ENCODE results near the gene RBP7. TPM values are rescaled to one million over a fixed set of nuclear protein-coding genes. Genes with fewer than 3 reads are reported as not detected.

RBP7 gene
- total and polyA plus RNA-seq, 2 of the 4 experiments (the other 2 are of a cell fraction) = 0.17 TPM; not detected in 1

- no peak overlapping the region for H2AFZ ChIP-seq (replicated peaks; ENCODE audit: low read length, poor library complexity)
- CTCF ChIA-PET = no interaction called here
Observed at GRCh38 chr1:10019561-10019960, 22.5 kb downstream of the RBP7 start.

More at GRCh38 chr1:10019561-10019960, 22.5 kb downstream of the RBP7 start:
- POLR2A ChIA-PET (ENCODE audit: unreplicated experiment) = no interaction called here
- no peak overlapping the region for H3K4ac ChIP-seq (ENCODE audit: low read depth, low read length)
- in situ Hi-C loops (cut with MboI; ENCODE audit: low sequenced_read_pairs) (no loop called here), intact Hi-C loops (cut with micrococcal nuclease) (no loop called here), dilution Hi-C loops (cut with HindIII; ENCODE audit: low sequenced_read_pairs, unreplicated experiment) (no loop called here)
- ATAC-seq (ENCODE audit: low read depth) = no peak
- TF ChIP-seq RCOR1 (IDR thresholded peaks at IDR 0.05; ENCODE audit: insufficient replicate concordance, low read length) (no peak), SMC3 (IDR thresholded peaks at IDR 0.05; ENCODE audit: low read depth, low read length) (no peak), CEBPB (IDR thresholded peaks at IDR 0.05; ENCODE audit: low read depth, low read length) (no peak), CHD1 (IDR thresholded peaks at IDR 0.05; ENCODE audit: low read depth, low read length) (no peak), NFE2L2 (IDR thresholded peaks at IDR 0.05; ENCODE audit: low read depth, low read length) (no peak), RAD21 (IDR thresholded peaks at IDR 0.05; ENCODE audit: low read length) (no peak), MAFK (IDR thresholded peaks at IDR 0.05; ENCODE audit: low read depth, low read length) (no peak), MXI1 (IDR thresholded peaks at IDR 0.05; ENCODE audit: borderline replicate concordance, low read depth, low read length) (no peak), RFX5 (IDR thresholded peaks at IDR 0.05; ENCODE audit: low read depth, low read length) (no peak), MAZ (IDR thresholded peaks at IDR 0.05; ENCODE audit: borderline replicate concordance, low read depth, low read length) (no peak), ELK1 (IDR thresholded peaks at IDR 0.05; ENCODE audit: borderline replicate concordance, low read depth, low read length) (no peak), BHLHE40 (IDR thresholded peaks at IDR 0.05; ENCODE audit: low read depth, low read length) (no peak)
- TF ChIP-seq, protein P1, sequence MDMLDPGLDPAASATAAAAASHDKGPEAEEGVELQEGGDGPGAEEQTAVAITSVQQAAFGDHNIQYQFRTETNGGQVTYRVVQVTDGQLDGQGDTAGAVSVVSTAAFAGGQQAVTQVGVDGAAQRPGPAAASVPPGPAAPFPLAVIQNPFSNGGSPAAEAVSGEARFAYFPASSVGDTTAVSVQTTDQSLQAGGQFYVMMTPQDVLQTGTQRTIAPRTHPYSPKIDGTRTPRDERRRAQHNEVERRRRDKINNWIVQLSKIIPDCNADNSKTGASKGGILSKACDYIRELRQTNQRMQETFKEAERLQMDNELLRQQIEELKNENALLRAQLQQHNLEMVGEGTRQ (IDR thresholded peaks at IDR 0.05; ENCODE audit: low read depth, low read length) = no peak
- no peak overlapping the region for H3K23ac ChIP-seq (ENCODE audit: low read depth, low read length)
- H3K9ac ChIP-seq (ENCODE audit: low read depth, low read length) = no peak overlapping the region
- no peak overlapping the region for H2BK120ac ChIP-seq (ENCODE audit: low read depth, low read length)
- no peak overlapping the region for H3K4me3 ChIP-seq (ENCODE audit: insufficient read depth, low read depth, low read length)
- no peaks in the 10 kb centered on the region for H3K79me1 ChIP-seq (ENCODE audit: low read depth in 1 of 2, low read length in 2 of 2)
- no peak overlapping the region for H2BK20ac ChIP-seq (ENCODE audit: low read depth, low read length)
- H4K8ac ChIP-seq (ENCODE audit: low read depth in 2 of 2, low read length in 2 of 2) = no peak overlapping the region
- H3K4me1 ChIP-seq (ENCODE audit: control insufficient read depth, insufficient read depth, low read length) = 0 out of 2 replicates have a peak, but pooled peaks cover 2% of the 10 kb centered on the region
- H3K27ac ChIP-seq (ENCODE audit: insufficient read depth, low read length) = no peak overlapping the region
- no peaks in the 10 kb centered on the region for H3K9me3 ChIP-seq (ENCODE audit: control insufficient read depth, insufficient read depth, low read length)
- H2AK9ac ChIP-seq (replicated peaks; ENCODE audit: low read depth, low read length, poor library complexity) = no peak overlapping the region
- no peak overlapping the region for H3K56ac ChIP-seq (ENCODE audit: extremely low read depth, insufficient read depth, low read length)
- H3K9me1 ChIP-seq (ENCODE audit: insufficient read depth, low read length) = no peaks in the 10 kb centered on the region
- H3K14ac ChIP-seq (replicated peaks; ENCODE audit: low read depth, low read length) = no peak overlapping the region
- no peak for DNase-seq
- no peak overlapping the region for H2BK5ac ChIP-seq (ENCODE audit: low read depth, low read length, poor library complexity, severe bottlenecking)
- 0 out of 2 replicates have a peak, but pooled peaks cover 1% of the 10 kb centered on the region for H3K27me3 ChIP-seq (ENCODE audit: control insufficient read depth, insufficient read depth, low read length)
- H4K5ac ChIP-seq (ENCODE audit: low read depth, low read length) = no peak overlapping the region
- no peaks in the 10 kb centered on the region for H4K20me1 ChIP-seq (ENCODE audit: insufficient read depth, low read length)
- H2AK5ac ChIP-seq (ENCODE audit: low read depth, low read length) = no peak overlapping the region
- no peak overlapping the region for H3K4me2 ChIP-seq (ENCODE audit: low read depth, low read length)
- no TSS peak for BruUV-seq (replicated peaks)
- no peak overlapping the region for H2BK15ac ChIP-seq (ENCODE audit: low read depth, low read length)
- H4K91ac ChIP-seq (ENCODE audit: insufficient read depth, low read depth, low read length) = no peak overlapping the region
- no peaks in the 10 kb centered on the region for H3K36me3 ChIP-seq (ENCODE audit: control insufficient read depth, insufficient read depth, low read length)
- no peak overlapping the region for H3K18ac ChIP-seq (ENCODE audit: low read depth, low read length)
